ENCODE measurements around the gene SPRN.
A peak's percentile ranks its signal among the peaks of the same experiment; 100 is the strongest.
"Not testable (repeated sequence)": the region's sequence is repeated elsewhere in the genome, so short reads cannot be mapped to it uniquely, and the experiment has no call there.

SPRN gene

GRCh38 chr10:133438711-133439273, 14.4 kb upstream of the SPRN start:
- TF ChIP-seq CTCF (IDR thresholded peaks at IDR 0.05; ENCODE audit: low read depth, low read length, missing control alignments): peak; percentile 62
- H3K4me3 ChIP-seq (ENCODE audit: low read depth, low read length): no peak overlapping the region
- DNase-seq (ENCODE audit: low read depth): no peak

GRCh38 chr10:133432789-133433188, 8.4 kb upstream of the SPRN start:
- H3K4me3 ChIP-seq (ENCODE audit: low read depth, low read length); DNase-seq (ENCODE audit: low read depth): not testable (repeated sequence)

- DNase-seq (ENCODE audit: low read depth); H3K4me3 ChIP-seq (ENCODE audit: low read depth, low read length): not testable (repeated sequence)
Measured at GRCh38 chr10:133431888-133432613, 7.6 kb upstream of the SPRN start.

GRCh38 chr10:133429571-133429970, 5.1 kb upstream of the SPRN start:
- H3K4me3 ChIP-seq (ENCODE audit: low read depth, low read length); DNase-seq (ENCODE audit: low read depth): not testable (repeated sequence)

- DNase-seq (ENCODE audit: low read depth); H3K4me3 ChIP-seq (ENCODE audit: low read depth, low read length): not testable (repeated sequence)
Measured at GRCh38 chr10:133424102-133424501, 323 bp downstream of the SPRN start.

GRCh38 chr10:133422807-133423771, 1.3 kb downstream of the SPRN start:
- H3K4me3 ChIP-seq (ENCODE audit: low read depth, low read length): no peak overlapping the region
- no peak for DNase-seq (ENCODE audit: low read depth)
- TF ChIP-seq CTCF (IDR thresholded peaks at IDR 0.05; ENCODE audit: low read depth, low read length, missing control alignments): no peak

GRCh38 chr10:133422223-133422806, 2.1 kb downstream of the SPRN start:
- no peak overlapping the region for H3K4me3 ChIP-seq (ENCODE audit: low read depth, low read length)
- no peak for TF ChIP-seq CTCF (IDR thresholded peaks at IDR 0.05; ENCODE audit: low read depth, low read length, missing control alignments)
- no peak for DNase-seq (ENCODE audit: low read depth)

- no peak for DNase-seq (ENCODE audit: low read depth)
- no peak overlapping the region for H3K4me3 ChIP-seq (ENCODE audit: low read depth, low read length)
- TF ChIP-seq CTCF (IDR thresholded peaks at IDR 0.05; ENCODE audit: low read depth, low read length, missing control alignments): no peak
Measured at GRCh38 chr10:133421336-133422222, 2.8 kb downstream of the SPRN start.

All from GM12864 (cell line).